Lung (tissue), 12 donors: ENCODE data around the gene TGM2. TPM values are rescaled to one million over a fixed set of nuclear protein-coding genes. Genes with fewer than 3 reads are reported as not detected.

ENCODE experiments used
- ATAC-seq: fragments of 200-7000 bp; cut with Tn5 transposase; one replicate; pipeline ENCODE4 v1.9.1; 2020; ENCODE audit warnings: moderate number of reproducible peaks; ENCODE audit not compliant: insufficient read depth, low FRiP score
- DNase-seq, 3 donors: peaks; one replicate each; pipeline ENCODE4 v3.0.0-alpha.2; 2013 to 2017
- H3K27ac ChIP-seq, 2 donors: one replicate each; pipeline ENCODE4 v1.5.1; 2013; ENCODE audit warnings: mild to moderate bottlenecking in 2 of 2, moderate library complexity in 2 of 2, control low read depth in 1 of 2, inconsistent platforms in 1 of 2, low read depth in 1 of 2, low read length in 1 of 2
- H3K27me3 ChIP-seq, 3 donors: one replicate each; pipeline ENCODE4 v1.5.1; 2013; ENCODE audit warnings: low read length in 2 of 3; ENCODE audit not compliant: control insufficient read depth in 3 of 3, insufficient read depth in 3 of 3
- H3K36me3 ChIP-seq, 4 donors: one replicate each; pipeline ENCODE4 v1.5.1; 2013; ENCODE audit warnings: low read length in 4 of 4, mild to moderate bottlenecking in 1 of 4, moderate library complexity in 1 of 4; ENCODE audit not compliant: control insufficient read depth in 4 of 4, insufficient read depth in 4 of 4
- H3K4me1 ChIP-seq, 5 donors: one replicate each; pipeline ENCODE4 v1.5.1; 2013; ENCODE audit warnings: low read length in 5 of 5, mild to moderate bottlenecking in 2 of 5, moderate library complexity in 1 of 5; ENCODE audit not compliant: control insufficient read depth in 5 of 5, insufficient read depth in 5 of 5
- H3K4me3 ChIP-seq: one replicate; pipeline ENCODE4 v1.5.1; 2013; ENCODE audit warnings: mild to moderate bottlenecking, control low read depth, moderate library complexity
- H3K9ac ChIP-seq, 2 donors: one replicate each; pipeline ENCODE4 v1.5.1; 2013; ENCODE audit warnings: low read length in 2 of 2, control low read depth in 1 of 2; ENCODE audit not compliant: insufficient read depth in 1 of 2
- H3K9me3 ChIP-seq, 4 donors: one replicate each; pipeline ENCODE4 v1.5.1; 2013; ENCODE audit warnings: low read length in 3 of 4, mild to moderate bottlenecking in 1 of 4, moderate library complexity in 1 of 4; ENCODE audit not compliant: control insufficient read depth in 4 of 4, insufficient read depth in 3 of 4
- WGBS, 2 donors: extraction: QIAGEN DNeasy Blood & Tissue Kit; methylation state at CpG; one replicate each; pipeline ENCODE4 v1.1.7; 2013; 5-methylcytosine and 5-hydroxymethylcytosine counted together
- polyA plus RNA-seq, 2 donors: library from polyadenylated mRNA; stranded (reverse); fragments of 200-250 nt; gene quantifications; one replicate each; pipeline ENCODE4 v1.2.1, GENCODE V29; 2013
- total RNA-seq, 2 donors: library from RNA; depleted of rRNA in 1 of 2; stranded (reverse); fragments of >200 nt in 1 of 2; gene quantifications; one replicate each; pipeline ENCODE4 v1.2.1, GENCODE V29; 2014 to 2021
- TF ChIP-seq, protein P1 (sequence below): IDR thresholded peaks from 2 replicates; pipeline ENCODE4 v1.5.1; 2012; ENCODE audit warnings: mild to moderate bottlenecking; ENCODE audit errors: control extremely low read depth, extremely low read depth
- donor health status: control.
- donor health status: control.
- donor health status: Bipolar disorder and iron deficiency.
- donor health status: healthy.
- donor health status: DM: yes; HTN: yes; CAD: no.

TGM2 gene
- total and polyA plus RNA-seq, 4 donors: 85.0 to 476 (median 325) TPM

DNA sequence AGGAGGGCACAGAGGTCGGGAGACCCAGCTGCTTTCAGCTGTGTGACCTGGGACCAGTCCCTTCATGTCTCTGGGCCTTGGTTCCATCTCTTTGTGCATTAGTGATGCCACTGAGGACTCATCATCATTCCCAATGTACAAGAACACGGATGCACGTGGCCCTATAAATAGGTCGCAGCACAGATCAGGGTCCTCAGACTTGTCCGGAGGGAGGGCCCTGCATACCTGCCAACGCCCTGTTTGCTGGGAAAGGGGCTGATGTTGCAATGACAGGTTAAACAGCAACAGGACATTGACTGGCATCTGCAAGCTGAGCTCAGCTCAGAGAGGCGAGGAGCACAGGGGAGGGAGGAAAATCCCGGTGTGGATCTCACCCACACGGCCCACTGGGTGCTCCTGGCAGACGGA is 21.8 kb downstream of the TGM2 start:
- peaks cover 0 to 25% (median 20%) of the 10 kb centered on the region in 5 donors for H3K4me1 ChIP-seq
- TF ChIP-seq, protein P1, sequence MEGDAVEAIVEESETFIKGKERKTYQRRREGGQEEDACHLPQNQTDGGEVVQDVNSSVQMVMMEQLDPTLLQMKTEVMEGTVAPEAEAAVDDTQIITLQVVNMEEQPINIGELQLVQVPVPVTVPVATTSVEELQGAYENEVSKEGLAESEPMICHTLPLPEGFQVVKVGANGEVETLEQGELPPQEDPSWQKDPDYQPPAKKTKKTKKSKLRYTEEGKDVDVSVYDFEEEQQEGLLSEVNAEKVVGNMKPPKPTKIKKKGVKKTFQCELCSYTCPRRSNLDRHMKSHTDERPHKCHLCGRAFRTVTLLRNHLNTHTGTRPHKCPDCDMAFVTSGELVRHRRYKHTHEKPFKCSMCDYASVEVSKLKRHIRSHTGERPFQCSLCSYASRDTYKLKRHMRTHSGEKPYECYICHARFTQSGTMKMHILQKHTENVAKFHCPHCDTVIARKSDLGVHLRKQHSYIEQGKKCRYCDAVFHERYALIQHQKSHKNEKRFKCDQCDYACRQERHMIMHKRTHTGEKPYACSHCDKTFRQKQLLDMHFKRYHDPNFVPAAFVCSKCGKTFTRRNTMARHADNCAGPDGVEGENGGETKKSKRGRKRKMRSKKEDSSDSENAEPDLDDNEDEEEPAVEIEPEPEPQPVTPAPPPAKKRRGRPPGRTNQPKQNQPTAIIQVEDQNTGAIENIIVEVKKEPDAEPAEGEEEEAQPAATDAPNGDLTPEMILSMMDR: no peak
- ATAC-seq (no peak), DNase-seq (no peak)
- no peaks in the 10 kb centered on the region for H3K9me3 ChIP-seq
- H3K27ac ChIP-seq: peak overlapping the region; percentile 34 to 82
- peaks cover 22 to 36% (median 30%) of the 10 kb centered on the region in 4 donors for H3K36me3 ChIP-seq
- no peak overlapping the region for H3K9ac ChIP-seq
- H3K4me3 ChIP-seq: no peak overlapping the region
- H3K27me3 ChIP-seq: no peaks in the 10 kb centered on the region
- 64 to 74% methylated on average over 10 of the region's 10 CpGs for WGBS, 2 donors

DNA sequence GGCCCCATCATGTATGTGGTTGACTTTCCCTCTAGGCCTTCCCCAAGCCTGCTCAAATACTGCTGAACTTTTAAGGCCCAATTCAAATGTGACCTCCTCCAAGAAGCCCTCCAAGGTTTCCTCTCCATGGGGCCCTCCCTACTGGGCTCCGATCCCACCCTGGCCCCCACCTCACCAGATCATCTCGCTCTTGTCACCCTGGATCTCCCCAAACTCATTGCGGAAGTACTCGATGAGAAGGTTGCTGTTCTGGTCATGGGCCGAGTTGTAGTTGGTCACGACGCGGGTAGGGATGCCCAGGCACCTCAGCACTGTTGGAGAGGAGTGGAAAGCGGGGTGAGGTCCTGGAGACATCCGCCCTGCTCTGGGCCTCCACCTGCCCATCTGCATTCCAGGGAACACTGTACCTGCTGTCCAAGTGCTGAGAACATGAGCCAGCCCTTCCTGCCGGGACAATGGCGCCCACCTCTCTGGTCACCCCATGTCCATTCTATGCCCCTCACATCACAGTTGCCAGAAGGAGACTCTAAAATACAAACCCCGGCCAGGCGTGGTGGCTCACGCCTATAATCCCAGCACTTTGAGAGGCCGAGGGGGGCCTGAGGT is 23.1 kb downstream of the TGM2 start:
- Histone ChIP-seq H3K27me3 (no peaks in the 10 kb centered on the region), H3K9ac (no peak overlapping the region), H3K4me1 (peaks cover 0 to 25% (median 20%) of the 10 kb centered on the region in 5 donors), H3K27ac (peak overlapping the region in 1 of 2 donors; percentile 29), H3K9me3 (no peaks in the 10 kb centered on the region), H3K36me3 (peaks cover 30 to 33% (median 32%) of the 10 kb centered on the region in 4 donors), H3K4me3 (no peak overlapping the region)
- DNase-seq (no peak), ATAC-seq (no peak)
- WGBS, 2 donors: 97 to 98% methylated on average over 16 of the region's 16 CpGs
- TF ChIP-seq, protein P1: no peak

DNA sequence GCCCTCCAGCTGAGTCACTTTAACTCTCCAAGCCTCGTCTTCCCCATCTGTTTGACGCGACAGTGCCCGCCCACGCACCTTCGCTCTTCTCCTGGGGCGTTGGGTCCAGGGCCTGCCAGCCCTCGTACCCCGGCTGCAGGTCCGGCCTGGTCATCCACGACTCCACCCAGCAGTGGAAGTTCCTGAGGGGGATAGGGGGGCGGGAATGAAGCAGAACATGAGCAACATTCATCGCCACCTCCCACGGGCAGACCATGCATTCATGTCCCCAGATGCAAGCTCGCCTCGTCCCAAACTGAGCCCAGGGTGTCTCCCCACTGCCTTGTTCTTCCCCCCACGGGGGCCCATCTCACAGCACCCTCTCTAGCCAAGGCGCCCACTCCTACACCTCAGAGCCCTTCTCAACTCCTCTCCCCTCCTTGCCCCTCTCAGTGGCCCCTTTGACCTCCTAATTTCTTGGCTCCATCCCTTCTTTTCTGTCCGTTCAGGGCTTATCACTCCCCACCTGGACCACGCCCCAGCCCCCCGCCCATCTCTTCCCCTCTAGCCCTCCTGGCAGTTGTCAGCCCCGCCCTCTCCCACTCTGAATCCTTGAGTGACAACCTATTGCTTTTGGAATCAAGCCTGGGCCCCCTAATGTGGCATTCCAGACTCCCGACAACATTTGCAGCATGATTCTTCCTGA is 23.7 kb downstream of the TGM2 start:
- H3K9me3 ChIP-seq: no peaks in the 10 kb centered on the region
- peaks cover 25 to 33% (median 30%) of the 10 kb centered on the region in 4 donors for H3K36me3 ChIP-seq
- H3K4me3 ChIP-seq: no peak overlapping the region
- H3K4me1 ChIP-seq: peaks cover 0 to 27% (median 20%) of the 10 kb centered on the region in 5 donors
- ATAC-seq (no peak), DNase-seq (peak in 1 of 3 donors; percentile 3)
- H3K9ac ChIP-seq: no peak overlapping the region
- TF ChIP-seq, protein P1: no peak
- peak overlapping the region in 1 of 2 donors; percentile 29 for H3K27ac ChIP-seq
- 78 to 87% methylated on average over 23 of the region's 23 CpGs for WGBS, 2 donors
- no peaks in the 10 kb centered on the region for H3K27me3 ChIP-seq
